HepG2 (cell line): ENCODE results near the gene NOP56. TPM values are rescaled to one million over a fixed set of nuclear protein-coding genes. Genes with fewer than 3 reads are reported as not detected.

Experiments used
- GMEB1 ChIP-seq: sonication (generic); formaldehyde crosslinking; IDR thresholded peaks from 2 replicates; pipeline ENCODE4 v1.5.1; 2020; ENCODE audit warnings: missing genetic modification reagents, mild to moderate bottlenecking, borderline replicate concordance
- GPN1 ChIP-seq: sonication (generic); formaldehyde crosslinking; IDR thresholded peaks from 2 replicates; pipeline ENCODE4 v1.5.1; 2020; ENCODE audit warnings: missing genetic modification reagents, borderline replicate concordance
- IRF9 ChIP-seq: sonication (generic); formaldehyde crosslinking; IDR thresholded peaks from 2 replicates; pipeline ENCODE4 v1.8.0; 2022; ENCODE audit warnings: missing genetic modification reagents, mild to moderate bottlenecking, borderline replicate concordance
- KDM5B ChIP-seq: sonication (generic); formaldehyde crosslinking; IDR thresholded peaks from 2 replicates; pipeline ENCODE4 v1.4.0; 2020; ENCODE audit warnings: missing genetic modification reagents, mild to moderate bottlenecking, borderline replicate concordance
- MXD3 ChIP-seq: IDR thresholded peaks from 2 replicates; pipeline ENCODE4 v1.6.1; 2016; ENCODE audit warnings: mild to moderate bottlenecking, missing biosample characterization, missing genetic modification reagents
- MYPOP ChIP-seq: sonication (generic); formaldehyde crosslinking; IDR thresholded peaks from 2 replicates; pipeline ENCODE4 v1.8.1; 2023; ENCODE audit warnings: mild to moderate bottlenecking, moderate library complexity, missing genetic modification reagents
- NR3C1 ChIP-seq: sonication (generic); formaldehyde crosslinking; IDR thresholded peaks from 2 replicates; pipeline ENCODE4 v1.4.0; 2020; ENCODE audit warnings: missing genetic modification reagents
- PTBP1 ChIP-seq: fragments of 200-400 bp; formaldehyde crosslinking; IDR thresholded peaks from 2 replicates; pipeline ENCODE4 v1.6.1; 2018; ENCODE audit warnings: low read length, low read depth; ENCODE audit not compliant: poor library complexity, severe bottlenecking
- RNF2 ChIP-seq: fragments of 450-650 bp; conservative IDR thresholded peaks from 2 replicates; pipeline ENCODE4 v1.6.1; 2016; ENCODE audit warnings: low read depth
- SMAD3 ChIP-seq: sonication (generic); formaldehyde crosslinking; IDR thresholded peaks from 2 replicates; pipeline ENCODE4 v1.4.0; 2020; ENCODE audit warnings: missing genetic modification reagents
- SMAD9 ChIP-seq: sonication (generic); formaldehyde crosslinking; IDR thresholded peaks from 2 replicates; pipeline ENCODE4 v1.5.1; 2020; ENCODE audit warnings: mild to moderate bottlenecking, missing genetic modification reagents
- SRSF4 ChIP-seq: fragments of 200-400 bp; formaldehyde crosslinking; IDR thresholded peaks from one replicate; pipeline ENCODE4 v1.6.1; 2018; ENCODE audit warnings: mild to moderate bottlenecking, low read depth, low read length, moderate library complexity; ENCODE audit not compliant: poor library complexity, severe bottlenecking
- ZBTB46 ChIP-seq: sonication (generic); formaldehyde crosslinking; IDR thresholded peaks from 2 replicates; pipeline ENCODE4 v1.4.0; 2020; ENCODE audit warnings: mild to moderate bottlenecking, missing genetic modification reagents, borderline replicate concordance
- ZFP90 ChIP-seq: sonication (generic); formaldehyde crosslinking; IDR thresholded peaks from 2 replicates; pipeline ENCODE4 v1.8.0; 2022; ENCODE audit warnings: missing genetic modification reagents, mild to moderate bottlenecking, inconsistent platforms, borderline replicate concordance
- ZMYM2 ChIP-seq: sonication (generic); formaldehyde crosslinking; IDR thresholded peaks from 2 replicates; pipeline ENCODE4 v1.8.0; 2022; ENCODE audit warnings: mild to moderate bottlenecking, missing genetic modification reagents
- ZNF589 ChIP-seq: sonication (generic); formaldehyde crosslinking; conservative IDR thresholded peaks from 2 replicates; pipeline ENCODE4 v1.8.0; 2022; ENCODE audit warnings: mild to moderate bottlenecking, moderate library complexity, missing genetic modification reagents
- ZNF746 ChIP-seq: sonication (generic); formaldehyde crosslinking; IDR thresholded peaks from 2 replicates; pipeline ENCODE4 v1.8.0; 2022; ENCODE audit warnings: mild to moderate bottlenecking, missing genetic modification reagents
- ZNF782 ChIP-seq: sonication (generic); formaldehyde crosslinking; IDR thresholded peaks from 2 replicates; pipeline ENCODE4 v1.4.0; 2020; ENCODE audit warnings: missing genetic modification reagents, mild to moderate bottlenecking, borderline replicate concordance
- ZSCAN9 ChIP-seq: IDR thresholded peaks from 2 replicates; pipeline ENCODE4 v1.6.1; 2016; ENCODE audit warnings: borderline replicate concordance
- polyA plus RNA-seq, 8 experiments: library from polyadenylated mRNA; depleted of rRNA in 3 of 8; stranded (reverse) in 7 of 8; unstranded in 1 of 8; fragments of >200 nt; fragmentation: Illumina TruSeq in 4 of 8; extraction: Trizol in 4 of 8; gene quantifications; 2 replicates each; pipeline versions ENCODE4 v1.2.1 to v1.2.3, GENCODE V29; 2011 to 2016; ENCODE audit warnings: low read depth in 4 of 8, missing spikeins in 1 of 8, mixed read lengths in 1 of 8; ENCODE audit not compliant: insufficient read depth in 1 of 8
- total RNA-seq, 5 experiments: library from RNA; depleted of rRNA; stranded (reverse); fragments of >200 nt; fragmentation: Illumina TruSeq; extraction: Trizol; gene quantifications; 2 replicates each; pipeline ENCODE4 v1.2.3, GENCODE V29; 2016; ENCODE audit warnings: low read depth in 1 of 5

Gene NOP56
- total and polyA plus RNA-seq, 2 of the 13 experiments (the other 11 are each of a cell fraction or from before 2014, with no cell fraction given), result 369 to 1,116 TPM

- TF ChIP-seq GMEB1 (CRISPR knock-in tag), result peak; percentile 94
- peak; percentile 95 for TF ChIP-seq KDM5B (CRISPR knock-in tag)
- no peak for TF ChIP-seq SRSF4
- peak; percentile 87 for TF ChIP-seq ZSCAN9 (CRISPR knock-in tag)
- TF ChIP-seq ZNF589 (CRISPR knock-in tag), result 0 out of 2 replicates have a peak, but pooled peaks have one; percentile 77
- no peak for TF ChIP-seq NR3C1 (CRISPR knock-in tag)
- peak; percentile 85 for TF ChIP-seq ZFP90 (CRISPR knock-in tag)
- peak; percentile 92 for TF ChIP-seq ZNF782 (CRISPR knock-in tag)
- TF ChIP-seq SMAD3 (CRISPR knock-in tag), result peak; percentile 98
- peak; percentile 84 for TF ChIP-seq RNF2
- TF ChIP-seq ZBTB46, result no peak; the same call in 1 of the 2 replicates
- TF ChIP-seq ZNF746 (CRISPR knock-in tag), result peak; percentile 59; the same call in 1 of the 2 replicates
- no peak for TF ChIP-seq GPN1 (CRISPR knock-in tag)
- TF ChIP-seq MXD3 (CRISPR knock-in tag), result peak; percentile 75; the same call in 1 of the 2 replicates
- TF ChIP-seq SMAD9 (CRISPR knock-in tag), result peak; percentile 89
- peak; percentile 93 for TF ChIP-seq PTBP1
- peak; percentile 80 for TF ChIP-seq MYPOP (CRISPR knock-in tag)
- TF ChIP-seq ZMYM2 (CRISPR knock-in tag), result peak; percentile 36; the same call in 1 of the 2 replicates
- peak; percentile 92 for TF ChIP-seq IRF9 (CRISPR knock-in tag)
Observed at GRCh38 chr20:2663887-2664719, 11.7 kb downstream of the NOP56 start, which contains the start of gene IDH3B (continued).
